ENCODE measurements around the gene KMT2B. TPM values are rescaled to one million over a fixed set of nuclear protein-coding genes. Genes with fewer than 3 reads are reported as not detected.

Gene KMT2B
- polyA plus RNA-seq, 1 donor: 23.0 TPM

DNA sequence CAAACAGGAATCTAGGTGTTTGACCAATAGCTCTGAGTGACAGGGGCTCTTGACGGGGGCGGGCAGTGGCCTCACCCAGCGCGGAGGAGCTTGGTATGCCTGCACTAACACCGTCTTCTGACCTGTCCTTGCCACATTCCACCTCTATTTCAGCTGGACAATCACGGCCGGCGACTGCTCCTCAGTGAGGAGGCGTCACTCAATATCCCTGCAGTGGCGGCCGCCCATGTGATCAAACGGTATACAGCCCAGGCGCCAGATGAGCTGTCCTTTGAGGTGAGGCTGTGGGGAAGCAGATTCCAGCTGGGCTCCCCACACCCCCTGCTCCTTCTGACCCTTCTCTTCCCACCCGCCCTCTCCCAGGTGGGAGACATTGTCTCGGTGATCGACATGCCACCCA lies 62.3 kb downstream of the KMT2B start:
- DNase-seq (ENCODE audit: low read depth): no peak

DNA sequence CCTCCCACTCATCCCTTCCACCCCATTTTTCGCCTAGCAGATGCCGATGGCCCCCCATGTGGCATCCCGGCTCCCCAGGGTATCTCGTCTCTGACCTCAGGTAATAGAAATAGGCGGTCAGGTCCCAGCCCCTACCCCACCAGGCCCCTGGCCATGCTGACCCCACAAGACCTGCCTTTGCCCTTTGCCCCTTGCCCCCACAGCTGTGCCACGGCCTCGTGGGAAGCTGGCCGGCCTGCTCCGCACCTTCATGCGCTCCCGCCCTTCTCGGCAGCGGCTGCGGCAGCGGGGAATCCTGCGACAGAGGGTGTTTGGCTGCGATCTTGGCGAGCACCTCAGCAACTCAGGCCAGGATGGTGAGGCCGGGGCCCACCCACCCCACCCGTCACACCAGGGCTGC lies 62.9 kb downstream of the KMT2B start:
- no peak for DNase-seq (ENCODE audit: low read depth)

DNA sequence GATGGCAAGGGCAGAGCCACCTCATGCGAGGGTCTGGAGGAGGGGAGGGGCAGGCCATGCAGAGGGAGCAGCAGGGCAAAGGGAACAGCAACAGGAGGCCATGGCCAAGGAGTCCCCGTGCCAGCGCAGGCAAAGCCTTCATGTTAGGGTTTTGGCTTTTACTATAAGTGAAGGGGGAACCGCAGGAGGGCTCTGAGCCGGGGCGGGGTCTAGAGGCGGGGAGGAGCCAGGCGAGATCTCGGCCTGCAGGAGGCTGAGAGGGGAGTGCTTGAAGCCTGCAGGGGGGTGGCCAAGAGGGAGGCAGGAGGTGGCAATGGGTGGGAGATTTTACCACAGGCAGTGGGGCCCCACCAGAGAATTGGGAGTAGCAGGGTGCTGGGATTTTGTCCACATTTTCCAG lies 63.8 kb downstream of the KMT2B start:
- no peak for DNase-seq (ENCODE audit: low read depth)

DNA sequence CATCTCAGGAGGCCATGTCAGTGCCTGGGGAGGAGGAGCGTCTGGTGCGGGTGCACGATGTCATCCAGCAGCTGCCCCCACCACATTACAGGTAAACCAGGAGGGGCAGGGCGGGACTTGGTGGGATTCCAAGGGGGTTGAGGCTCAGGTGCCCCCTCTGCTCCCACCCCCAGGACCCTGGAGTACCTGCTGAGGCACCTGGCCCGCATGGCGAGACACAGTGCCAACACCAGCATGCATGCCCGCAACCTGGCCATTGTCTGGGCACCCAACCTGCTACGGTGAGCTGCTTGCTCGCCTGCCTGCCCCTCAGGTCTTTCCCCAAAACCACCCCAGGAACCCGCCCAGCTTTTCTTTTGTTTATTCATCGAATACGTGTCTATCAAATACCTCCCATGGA lies 64.8 kb downstream of the KMT2B start:
- DNase-seq (ENCODE audit: low read depth): no peak

DNA sequence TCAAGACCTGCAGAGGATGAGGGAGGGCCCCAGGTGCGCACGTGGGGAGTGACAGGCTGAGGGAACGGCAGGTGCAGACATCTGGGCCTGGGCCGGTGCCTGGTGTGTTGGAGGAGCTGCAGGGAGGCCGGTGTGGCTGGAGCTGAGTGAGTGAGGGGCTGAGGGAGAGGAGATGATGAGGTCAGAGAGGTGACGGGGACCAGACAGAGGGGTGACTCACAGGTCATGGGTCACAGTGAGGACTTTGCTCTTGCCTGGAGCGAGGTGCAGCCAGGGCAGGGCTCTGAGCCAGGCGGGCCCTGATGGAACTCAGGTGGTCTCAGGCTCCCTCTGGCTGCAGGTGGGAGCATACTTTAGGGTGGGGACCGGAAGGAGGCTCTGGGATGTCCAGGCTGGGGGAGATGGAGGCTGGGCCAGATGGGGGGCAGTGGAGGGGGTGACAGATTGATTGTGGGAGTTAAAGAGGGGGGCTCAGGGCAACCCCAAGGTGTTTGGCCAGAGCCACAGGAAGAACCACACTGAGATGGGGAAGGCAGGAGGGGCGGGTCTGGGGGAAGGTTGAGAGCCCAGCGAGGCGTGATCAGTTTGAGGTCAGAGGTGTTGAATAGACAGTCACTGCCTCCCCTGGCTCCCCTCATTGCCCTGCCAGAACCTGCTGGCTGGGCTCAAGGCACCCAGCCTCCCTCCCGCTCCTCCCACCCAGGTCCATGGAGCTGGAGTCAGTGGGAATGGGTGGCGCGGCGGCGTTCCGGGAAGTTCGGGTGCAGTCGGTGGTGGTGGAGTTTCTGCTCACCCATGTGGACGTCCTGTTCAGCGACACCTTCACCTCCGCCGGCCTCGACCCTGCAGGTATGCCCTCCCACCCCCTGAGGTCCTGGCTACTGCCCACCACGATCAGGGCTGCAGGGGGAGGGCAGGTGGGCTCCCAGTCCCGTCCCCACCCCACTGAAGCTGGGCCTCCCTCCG lies 65.9 kb downstream of the KMT2B start:
- no peak for DNase-seq (ENCODE audit: low read depth)

DNA sequence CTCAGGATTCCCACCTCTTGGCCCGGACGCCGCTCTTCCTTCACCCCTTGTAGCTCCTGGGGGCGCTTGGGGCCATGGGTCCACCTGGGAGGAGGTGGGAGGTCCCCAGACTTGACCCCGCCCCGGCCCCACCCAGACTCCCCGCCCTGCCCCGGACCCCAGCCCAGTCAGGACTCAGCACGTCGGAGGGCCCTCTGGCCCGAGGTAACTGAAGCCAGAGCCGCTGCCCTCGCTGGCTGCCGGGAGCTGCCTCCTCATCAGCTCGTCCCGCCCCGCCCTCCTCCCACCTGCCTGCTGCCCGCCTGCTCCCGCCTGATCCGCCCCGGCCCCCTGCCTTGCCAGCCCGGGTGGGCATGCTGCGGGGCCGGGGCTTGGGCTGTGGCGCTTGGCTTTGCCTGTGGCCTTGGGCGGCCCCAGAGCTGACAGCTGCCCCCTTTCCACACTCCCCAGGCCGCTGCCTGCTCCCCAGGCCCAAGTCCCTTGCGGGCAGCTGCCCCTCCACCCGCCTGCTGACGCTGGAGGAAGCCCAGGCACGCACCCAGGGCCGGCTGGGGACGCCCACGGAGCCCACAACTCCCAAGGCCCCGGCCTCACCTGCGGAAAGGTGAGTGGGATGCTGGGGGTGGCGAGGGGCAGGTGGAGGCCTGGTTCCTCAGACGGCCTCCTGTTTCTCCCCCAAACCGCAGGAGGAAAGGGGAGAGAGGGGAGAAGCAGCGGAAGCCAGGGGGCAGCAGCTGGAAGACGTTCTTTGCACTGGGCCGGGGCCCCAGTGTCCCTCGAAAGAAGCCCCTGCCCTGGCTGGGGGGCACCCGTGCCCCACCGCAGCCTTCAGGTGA lies 66.9 kb downstream of the KMT2B start:
- DNase-seq (ENCODE audit: low read depth): no peak

DNA sequence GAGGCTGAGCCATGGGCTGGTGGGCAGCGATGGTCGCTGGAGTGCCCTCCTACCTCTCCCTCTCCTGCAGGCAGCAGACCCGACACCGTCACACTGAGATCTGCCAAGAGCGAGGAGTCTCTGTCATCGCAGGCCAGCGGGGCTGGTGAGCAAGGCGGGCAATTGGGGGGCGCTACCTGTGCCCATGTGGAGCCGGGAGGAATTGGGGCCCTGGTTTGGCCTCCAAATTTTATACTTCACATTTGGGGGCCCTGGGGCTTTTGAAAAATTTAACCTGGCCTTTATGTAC lies 67.5 kb downstream of the KMT2B start:
- DNase-seq (ENCODE audit: low read depth): no peak

DNA sequence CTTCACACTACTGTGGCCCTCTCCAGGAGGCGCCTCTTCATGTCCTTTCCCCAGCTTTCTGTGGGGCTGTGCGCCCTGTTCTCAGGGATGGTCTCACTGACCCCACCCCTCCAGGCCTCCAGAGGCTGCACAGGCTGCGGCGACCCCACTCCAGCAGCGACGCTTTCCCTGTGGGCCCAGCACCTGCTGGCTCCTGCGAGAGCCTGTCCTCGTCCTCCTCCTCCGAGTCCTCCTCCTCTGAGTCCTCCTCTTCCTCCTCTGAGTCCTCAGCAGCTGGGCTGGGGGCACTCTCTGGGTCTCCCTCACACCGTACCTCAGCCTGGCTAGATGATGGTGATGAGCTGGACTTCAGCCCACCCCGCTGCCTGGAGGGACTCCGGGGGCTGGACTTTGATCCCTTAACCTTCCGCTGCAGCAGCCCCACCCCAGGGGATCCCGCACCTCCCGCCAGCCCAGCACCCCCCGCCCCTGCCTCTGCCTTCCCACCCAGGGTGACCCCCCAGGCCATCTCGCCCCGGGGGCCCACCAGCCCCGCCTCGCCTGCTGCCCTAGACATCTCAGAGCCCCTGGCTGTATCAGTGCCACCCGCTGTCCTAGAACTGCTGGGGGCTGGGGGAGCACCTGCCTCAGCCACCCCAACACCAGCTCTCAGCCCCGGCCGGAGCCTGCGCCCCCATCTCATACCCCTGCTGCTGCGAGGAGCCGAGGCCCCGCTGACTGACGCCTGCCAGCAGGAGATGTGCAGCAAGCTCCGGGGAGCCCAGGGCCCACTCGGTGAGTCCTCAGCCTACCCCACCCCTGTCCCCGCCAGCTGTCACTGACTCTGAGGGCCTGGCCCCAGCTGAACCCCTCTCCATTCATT lies 68.7 kb downstream of the KMT2B start:
- DNase-seq (ENCODE audit: low read depth): no peak

DNA sequence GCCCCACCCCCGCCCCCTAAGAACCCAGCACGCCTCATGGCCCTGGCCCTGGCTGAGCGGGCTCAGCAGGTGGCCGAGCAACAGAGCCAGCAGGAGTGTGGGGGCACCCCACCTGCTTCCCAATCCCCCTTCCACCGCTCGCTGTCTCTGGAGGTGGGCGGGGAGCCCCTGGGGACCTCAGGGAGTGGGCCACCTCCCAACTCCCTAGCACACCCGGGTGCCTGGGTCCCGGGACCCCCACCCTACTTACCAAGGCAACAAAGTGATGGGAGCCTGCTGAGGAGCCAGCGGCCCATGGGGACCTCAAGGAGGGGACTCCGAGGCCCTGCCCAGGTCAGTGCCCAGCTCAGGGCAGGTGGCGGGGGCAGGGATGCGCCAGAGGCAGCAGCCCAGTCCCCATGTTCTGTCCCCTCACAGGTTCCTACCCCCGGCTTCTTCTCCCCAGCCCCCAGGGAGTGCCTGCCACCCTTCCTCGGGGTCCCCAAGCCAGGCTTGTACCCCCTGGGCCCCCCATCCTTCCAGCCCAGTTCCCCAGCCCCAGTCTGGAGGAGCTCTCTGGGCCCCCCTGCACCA lies 69.5 kb downstream of the KMT2B start:
- no peak for DNase-seq (ENCODE audit: low read depth)

Other genes with a start within 250 kb of the KMT2B start
- gene KRTDAP, start 227.5 kb upstream of the KMT2B start, polyA plus RNA-seq (ENCODE audit: insufficient read length): not detected
- gene DMKN, start 204.4 kb upstream of the KMT2B start, polyA plus RNA-seq (ENCODE audit: insufficient read length): 0.59 TPM
- gene SBSN, start 189.7 kb upstream of the KMT2B start, polyA plus RNA-seq (ENCODE audit: insufficient read length): not detected
- not detected for gene GAPDHS, start 184.5 kb upstream of the KMT2B start, polyA plus RNA-seq (ENCODE audit: insufficient read length)
- gene TMEM147, start 172.4 kb upstream of the KMT2B start, polyA plus RNA-seq (ENCODE audit: insufficient read length): 45.4 TPM
- gene ATP4A, start 154.3 kb upstream of the KMT2B start, polyA plus RNA-seq (ENCODE audit: insufficient read length): not detected
- gene PMIS2, start 131.8 kb upstream of the KMT2B start, polyA plus RNA-seq (ENCODE audit: insufficient read length): not detected
- gene HAUS5, start 105.3 kb upstream of the KMT2B start, polyA plus RNA-seq (ENCODE audit: insufficient read length): 10.9 TPM
- gene RBM42, start 89.0 kb upstream of the KMT2B start, polyA plus RNA-seq (ENCODE audit: insufficient read length): 44.1 TPM
- 2.4 TPM for gene ETV2, start 76.3 kb upstream of the KMT2B start, polyA plus RNA-seq (ENCODE audit: insufficient read length)
- 266 TPM for gene COX6B1, start 69.7 kb upstream of the KMT2B start, polyA plus RNA-seq (ENCODE audit: insufficient read length)
- gene UPK1A, start 51.5 kb upstream of the KMT2B start, polyA plus RNA-seq (ENCODE audit: insufficient read length): not detected
- gene ZBTB32, start 13.4 kb upstream of the KMT2B start, polyA plus RNA-seq (ENCODE audit: insufficient read length): not detected
- 3.3 TPM for gene IGFLR1, start 24.4 kb downstream of the KMT2B start, polyA plus RNA-seq (ENCODE audit: insufficient read length)
- gene U2AF1L4, start 27.4 kb downstream of the KMT2B start, polyA plus RNA-seq (ENCODE audit: insufficient read length): 16.6 TPM
- 31.7 TPM for gene PSENEN, start 27.6 kb downstream of the KMT2B start, polyA plus RNA-seq (ENCODE audit: insufficient read length)
- gene LIN37, start 30.6 kb downstream of the KMT2B start, polyA plus RNA-seq (ENCODE audit: insufficient read length): 8.6 TPM
- gene HSPB6, start 39.0 kb downstream of the KMT2B start, polyA plus RNA-seq (ENCODE audit: insufficient read length): 853 TPM
- 13.9 TPM for gene PROSER3, start 40.2 kb downstream of the KMT2B start, polyA plus RNA-seq (ENCODE audit: insufficient read length)
- 15.0 TPM for gene ARHGAP33, start 57.6 kb downstream of the KMT2B start, polyA plus RNA-seq (ENCODE audit: insufficient read length)
- gene PRODH2, start 94.8 kb downstream of the KMT2B start, polyA plus RNA-seq (ENCODE audit: insufficient read length): not detected
- 0.24 TPM for gene NPHS1, start 134.5 kb downstream of the KMT2B start, polyA plus RNA-seq (ENCODE audit: insufficient read length)
- 0.28 TPM for gene KIRREL2, start 138.9 kb downstream of the KMT2B start, polyA plus RNA-seq (ENCODE audit: insufficient read length)
- gene APLP1, start 150.6 kb downstream of the KMT2B start, polyA plus RNA-seq (ENCODE audit: insufficient read length): 7.1 TPM
- gene NFKBID, start 182.5 kb downstream of the KMT2B start, polyA plus RNA-seq (ENCODE audit: insufficient read length): 1.2 TPM
- 4.7 TPM for gene HCST, start 184.5 kb downstream of the KMT2B start, polyA plus RNA-seq (ENCODE audit: insufficient read length)
- gene TYROBP, start 190.3 kb downstream of the KMT2B start, polyA plus RNA-seq (ENCODE audit: insufficient read length): 14.7 TPM
- 7.0 TPM for gene LRFN3, start 218.4 kb downstream of the KMT2B start, polyA plus RNA-seq (ENCODE audit: insufficient read length)